Measurements from ENCODE around the gene BICDL1.
"Not testable (repeated sequence)": the region's sequence is repeated elsewhere in the genome, so short reads cannot be mapped to it uniquely, and the experiment has no call there.

BICDL1 gene

GRCh38 chr12:119998471-119999245, 9.6 kb downstream of the BICDL1 start:
- DNase-seq (ENCODE audit: low read depth): no peak
- no peak overlapping the region for H3K4me3 ChIP-seq (ENCODE audit: low read depth, low read length)

GRCh38 chr12:120000556-120000955, 11.5 kb downstream of the BICDL1 start:
- H3K4me3 ChIP-seq (ENCODE audit: low read depth, low read length): no peak overlapping the region
- DNase-seq (ENCODE audit: low read depth): no peak

- no peak overlapping the region for H3K4me3 ChIP-seq (ENCODE audit: low read depth, low read length)
- no peak for DNase-seq (ENCODE audit: low read depth)
These were observed 17.4 kb downstream of the BICDL1 start for GRCh38 chr12:120006258-120006975.

DNA sequence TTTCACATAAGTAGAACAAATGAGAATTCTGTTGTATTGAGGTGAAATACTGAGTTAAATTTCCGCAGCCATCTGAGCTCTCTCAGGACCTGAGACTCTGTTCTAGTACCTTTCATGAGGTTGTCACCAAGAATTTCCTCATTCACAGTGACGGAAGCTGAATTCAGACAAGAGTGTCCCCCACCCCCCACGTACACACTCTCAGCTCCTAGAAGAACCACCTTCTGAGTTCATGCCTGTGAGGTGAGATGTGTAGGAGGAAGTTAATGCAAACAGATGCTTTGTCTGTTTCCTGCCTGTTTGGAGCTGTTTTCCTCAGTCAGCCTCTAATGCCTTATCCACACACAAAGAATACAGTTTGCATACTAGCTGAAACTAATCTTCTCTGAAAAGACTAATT, 18.2 kb downstream of the BICDL1 start:
- DNase-seq (ENCODE audit: low read depth): no peak

GRCh38 chr12:120010661-120011230, 21.7 kb downstream of the BICDL1 start:
- DNase-seq (ENCODE audit: low read depth): no peak
- H3K4me3 ChIP-seq (ENCODE audit: low read depth, low read length): no peak overlapping the region

More for the DNA sequence above, 18.2 kb downstream of the BICDL1 start:
- no peak overlapping the region for H3K4me3 ChIP-seq (ENCODE audit: low read depth, low read length)

DNA sequence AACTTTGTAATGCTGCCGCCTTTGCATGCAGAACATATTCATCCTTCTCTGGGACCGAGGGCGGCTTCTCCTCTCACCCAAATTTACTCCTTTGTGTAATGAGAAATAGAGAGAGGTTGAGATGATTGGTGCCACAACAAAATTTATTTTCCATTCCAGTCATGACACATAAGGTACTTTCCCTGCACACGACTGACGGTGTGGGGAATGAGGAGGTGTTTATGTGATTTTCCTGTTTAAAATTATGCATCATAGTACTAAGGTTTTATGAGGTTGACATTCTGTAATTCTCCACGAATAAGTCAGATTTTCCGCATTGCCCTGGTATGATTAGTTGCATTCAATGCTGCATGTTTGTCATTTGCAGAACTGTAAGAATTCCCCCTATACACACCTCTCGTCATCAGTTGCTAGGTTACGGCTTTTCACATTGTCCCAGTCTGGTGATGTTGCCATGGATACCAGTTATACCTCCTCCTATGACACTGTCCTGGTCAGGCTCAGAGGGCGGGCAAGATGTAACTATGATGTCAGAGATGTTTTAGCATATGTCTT, 23.1 kb downstream of the BICDL1 start:
- no peak for DNase-seq (ENCODE audit: low read depth)
- no peak overlapping the region for H3K4me3 ChIP-seq (ENCODE audit: low read depth, low read length)

DNA sequence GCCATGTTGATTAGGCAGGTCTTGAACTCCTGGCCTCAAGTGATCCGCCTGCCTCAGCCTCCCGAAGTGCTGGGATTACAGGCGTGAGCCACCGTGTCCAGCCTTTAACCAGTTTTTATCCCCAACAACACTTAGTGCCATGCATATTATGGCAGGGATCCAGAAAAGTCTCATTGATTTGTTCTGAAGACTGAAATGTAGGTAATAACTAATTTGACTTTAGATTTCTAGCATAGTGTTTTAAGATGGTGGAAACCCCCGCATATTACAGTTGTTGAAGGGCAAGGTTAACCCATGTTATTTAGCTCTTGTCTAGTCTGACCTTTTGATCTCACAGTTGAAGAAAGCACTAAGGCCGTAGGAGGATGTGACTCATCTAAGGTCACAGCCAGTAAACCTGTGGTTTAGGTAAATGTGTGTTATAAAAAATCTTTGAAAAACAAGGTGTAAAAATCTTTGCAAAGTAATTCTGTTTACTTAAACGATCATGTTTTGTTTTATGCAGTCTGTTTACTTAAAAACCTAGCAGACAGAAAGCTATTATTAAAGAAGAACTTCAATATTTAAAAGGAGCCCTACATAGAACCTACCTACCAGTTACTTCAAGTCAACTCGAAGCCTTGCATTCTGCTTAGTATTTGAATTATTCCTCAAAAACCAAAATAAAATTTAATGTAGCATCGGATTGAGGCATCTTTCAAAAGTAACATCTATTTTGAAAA, 24.8 kb downstream of the BICDL1 start:
- no peak for DNase-seq (ENCODE audit: low read depth)
- no peak overlapping the region for H3K4me3 ChIP-seq (ENCODE audit: low read depth, low read length)

GRCh38 chr12:120014381-120014735, 25.3 kb downstream of the BICDL1 start:
- not testable (repeated sequence) for DNase-seq (ENCODE audit: low read depth); H3K4me3 ChIP-seq (ENCODE audit: low read depth, low read length)

DNA sequence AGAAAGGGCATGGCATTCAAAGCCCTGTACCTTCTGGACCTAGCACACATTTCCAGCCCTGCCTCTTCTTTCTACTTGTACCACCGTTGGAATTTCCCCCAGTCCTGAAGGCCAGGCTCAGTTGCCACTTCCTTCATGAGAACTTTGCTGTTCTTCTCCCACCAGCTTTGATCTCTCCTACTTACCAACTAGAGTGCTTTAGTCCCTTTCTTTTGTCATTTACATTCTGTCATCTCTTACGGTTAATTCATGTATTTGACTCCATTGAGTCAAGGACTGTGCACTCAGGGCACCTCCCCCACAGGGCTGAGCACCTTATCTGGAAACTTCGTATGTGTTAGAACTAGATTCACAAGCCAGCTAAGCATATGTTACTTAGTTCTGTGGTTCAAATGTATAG, 26.3 kb downstream of the BICDL1 start:
- H3K4me3 ChIP-seq (ENCODE audit: low read depth, low read length): no peak overlapping the region
- no peak for DNase-seq (ENCODE audit: low read depth)

GRCh38 chr12:120016199-120016598, 27.2 kb downstream of the BICDL1 start:
- not testable (repeated sequence) for H3K4me3 ChIP-seq (ENCODE audit: low read depth, low read length); DNase-seq (ENCODE audit: low read depth)

DNA sequence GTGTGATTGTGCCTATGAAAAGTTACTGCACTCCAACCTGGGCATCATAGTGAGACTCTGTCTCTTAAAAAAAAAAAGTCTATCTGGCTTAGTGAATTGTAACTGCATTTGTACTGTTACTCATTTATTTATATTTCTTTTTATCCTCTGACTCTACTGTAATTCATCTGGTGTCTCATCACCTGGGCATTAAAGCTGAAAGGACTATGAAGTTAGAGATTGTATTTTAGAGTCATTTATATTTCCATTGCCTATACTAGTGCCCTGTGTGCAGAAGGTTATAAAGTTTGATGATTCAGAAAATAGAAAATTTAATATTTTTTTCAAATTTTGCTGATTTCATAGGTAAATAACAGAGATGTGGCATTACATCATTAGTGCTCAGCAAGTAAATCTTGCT, 30.2 kb downstream of the BICDL1 start:
- no peak overlapping the region for H3K4me3 ChIP-seq (ENCODE audit: low read depth, low read length)
- no peak for DNase-seq (ENCODE audit: low read depth)

DNA sequence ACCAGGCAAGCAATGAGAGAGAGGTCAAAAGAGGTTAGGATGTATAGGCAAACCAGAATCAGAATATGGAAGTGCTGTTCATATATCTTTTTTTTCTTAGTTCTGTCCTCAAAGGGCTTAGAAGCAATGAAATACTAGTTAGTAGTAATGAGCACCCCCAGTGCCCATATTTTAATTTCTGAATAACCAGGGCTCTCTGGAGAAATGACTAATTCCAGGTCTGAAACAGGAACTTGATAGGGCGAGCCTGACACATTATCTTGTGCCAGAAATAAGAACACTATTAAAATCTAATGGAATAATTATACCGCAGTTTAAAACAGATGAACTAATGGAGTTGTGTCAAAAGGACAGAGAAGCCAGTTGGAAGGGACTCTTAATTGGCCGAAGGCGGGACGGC, 30.9 kb downstream of the BICDL1 start:
- DNase-seq (ENCODE audit: low read depth): no peak
- H3K4me3 ChIP-seq (ENCODE audit: low read depth, low read length): no peak overlapping the region

DNA sequence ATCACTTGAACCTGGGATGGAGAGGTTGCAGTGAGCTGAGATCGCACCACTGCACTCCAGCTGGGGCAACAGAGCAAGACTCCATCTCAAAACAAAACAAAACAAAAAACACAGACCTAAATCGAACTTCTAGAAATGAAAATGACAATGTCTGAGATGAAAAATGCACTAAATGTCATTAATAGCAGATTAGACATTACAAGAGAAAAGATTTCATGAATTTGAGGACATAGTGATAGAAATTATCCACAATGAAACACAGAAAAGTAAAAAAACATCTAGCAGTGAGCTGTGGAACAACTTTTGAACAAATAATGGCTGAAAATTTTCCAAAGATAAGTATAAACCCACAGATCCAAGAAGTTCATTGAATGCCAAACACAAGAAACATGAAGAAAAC, 35.2 kb downstream of the BICDL1 start:
- no peak for DNase-seq (ENCODE audit: low read depth)
- no peak overlapping the region for H3K4me3 ChIP-seq (ENCODE audit: low read depth, low read length)

DNA sequence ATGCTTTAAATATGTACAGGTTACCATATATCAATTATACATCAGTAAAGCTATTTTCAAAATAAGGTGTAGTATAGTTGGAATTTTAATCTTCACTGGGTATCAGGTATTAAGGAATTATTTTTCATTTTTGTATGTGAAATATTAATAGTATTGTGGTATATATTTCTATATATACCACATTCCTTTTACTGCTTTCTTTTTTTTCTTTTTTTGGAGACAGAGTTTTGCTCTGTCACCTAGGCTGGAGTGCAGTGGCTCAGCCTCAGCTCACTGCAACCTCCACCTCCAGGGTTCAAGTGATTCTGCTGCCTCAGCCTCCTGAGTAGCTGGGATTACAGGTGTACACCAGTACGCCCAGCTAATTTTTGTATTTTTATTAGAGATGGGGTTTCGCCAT, 36.6 kb downstream of the BICDL1 start:
- DNase-seq (ENCODE audit: low read depth): no peak

DNA sequence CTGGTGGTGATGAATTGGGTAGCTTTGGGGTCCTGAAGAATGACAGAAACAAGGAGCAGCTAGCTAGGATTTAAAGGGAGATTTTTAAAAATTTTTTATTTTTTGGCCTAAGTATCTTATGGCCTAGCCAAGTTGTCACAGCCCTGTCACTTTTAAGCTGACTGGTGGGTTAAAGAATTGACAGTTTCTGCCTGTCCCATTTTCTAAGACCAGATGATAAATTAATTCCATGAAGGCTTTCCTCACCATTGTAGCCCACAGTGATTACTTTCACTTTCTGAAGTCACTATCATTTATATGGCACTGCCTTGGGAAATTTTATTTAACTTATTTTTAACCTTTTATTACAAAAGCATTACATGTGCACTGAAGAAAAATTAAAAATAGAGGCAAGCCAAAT, 43.2 kb downstream of the BICDL1 start:
- H3K4me3 ChIP-seq (ENCODE audit: low read depth, low read length): no peak overlapping the region
- DNase-seq (ENCODE audit: low read depth): no peak

More for the DNA sequence above, 36.6 kb downstream of the BICDL1 start:
- H3K4me3 ChIP-seq (ENCODE audit: low read depth, low read length): no peak overlapping the region

DNA sequence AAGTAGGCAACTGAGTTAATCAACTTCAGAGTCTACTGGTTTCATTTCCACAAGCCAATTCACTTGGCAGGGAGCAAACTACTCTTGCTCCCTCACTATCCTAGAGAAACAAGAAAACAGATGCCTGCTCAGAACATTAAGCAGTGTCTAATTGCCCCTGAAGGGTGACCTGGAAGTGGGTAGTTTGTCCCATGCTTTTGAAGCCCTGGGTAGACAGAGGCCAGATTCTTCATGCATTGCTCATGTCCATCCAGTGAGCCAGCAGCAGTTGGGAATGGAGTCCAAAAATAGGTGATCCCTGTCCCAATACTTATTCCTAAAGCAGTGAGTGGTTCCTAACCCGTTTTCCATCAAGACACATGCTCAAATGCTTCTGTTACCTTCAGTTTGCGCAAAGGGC, 48.8 kb downstream of the BICDL1 start:
- no peak overlapping the region for H3K4me3 ChIP-seq (ENCODE audit: low read depth, low read length)
- no peak for DNase-seq (ENCODE audit: low read depth)

DNA sequence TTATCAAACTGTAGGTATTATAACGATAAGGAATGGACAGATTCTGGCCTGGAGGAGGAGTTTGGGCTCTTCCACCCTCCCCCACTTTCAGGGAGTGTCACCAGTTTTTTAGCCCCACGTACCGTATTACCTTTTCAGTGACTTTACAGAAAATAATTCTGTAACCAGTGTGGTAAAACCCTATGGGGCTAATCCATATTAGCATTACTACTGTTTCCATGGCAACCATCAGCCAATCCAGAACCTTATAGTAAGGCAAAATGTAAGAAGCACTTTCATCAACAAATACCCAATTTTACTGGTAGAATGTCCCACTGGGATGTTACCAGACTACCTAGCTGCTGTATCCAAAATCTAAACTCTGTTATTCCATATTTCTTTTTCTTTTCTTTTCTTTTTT, 50.7 kb downstream of the BICDL1 start:
- DNase-seq (ENCODE audit: low read depth): no peak
- H3K4me3 ChIP-seq (ENCODE audit: low read depth, low read length): no peak overlapping the region

DNA sequence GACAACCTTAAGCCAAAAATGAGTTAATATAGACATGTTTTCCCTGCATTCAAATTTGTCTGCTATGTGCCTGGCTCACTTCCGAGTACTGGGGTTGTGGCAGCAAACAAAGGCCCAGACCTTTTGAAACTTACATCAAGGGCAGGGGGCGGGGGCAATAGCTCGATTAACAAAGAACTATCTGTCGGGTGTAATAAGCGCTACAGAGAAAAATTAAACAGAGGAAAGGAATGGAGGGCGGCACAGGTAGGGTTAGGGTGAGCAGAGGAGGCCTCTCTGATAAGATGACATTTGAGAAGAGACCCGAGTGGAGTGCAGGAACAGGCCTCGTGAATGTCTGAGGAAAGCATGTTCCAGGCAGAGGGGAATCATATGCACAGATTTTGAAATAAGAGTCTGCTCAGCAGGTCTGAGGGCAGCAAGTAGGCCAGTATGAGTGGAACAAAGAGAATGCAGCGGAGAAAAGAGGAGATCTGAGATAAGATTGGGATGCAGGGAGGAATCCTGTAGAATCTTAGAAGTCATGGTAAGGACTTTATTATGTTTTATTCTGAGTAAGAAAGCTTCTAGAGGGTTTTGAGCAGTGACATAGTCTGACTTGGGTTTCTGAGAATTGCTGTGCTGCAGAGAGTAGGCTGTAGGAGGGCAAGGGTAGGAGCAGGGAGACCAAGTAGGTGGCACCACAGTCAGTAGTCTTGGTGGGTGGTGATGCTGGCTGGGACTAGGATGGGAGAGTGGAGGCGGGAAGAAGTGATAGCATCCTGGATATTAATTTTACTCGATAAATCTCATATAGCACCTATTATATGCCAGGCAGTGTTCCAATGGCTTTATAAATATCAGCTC, 52.6 kb downstream of the BICDL1 start:
- DNase-seq (ENCODE audit: low read depth): no peak
- H3K4me3 ChIP-seq (ENCODE audit: low read depth, low read length): no peak overlapping the region

- H3K4me3 ChIP-seq (ENCODE audit: low read depth, low read length); DNase-seq (ENCODE audit: low read depth): not testable (repeated sequence)
These were observed 56.3 kb downstream of the BICDL1 start for GRCh38 chr12:120045367-120045766.

Measured in skeletal muscle cell (primary cell).